Activated T-helper 1 cell treated with anti-CD3 and anti-CD28 coated beads, Interleukin-2, amount 50 U/mL, for 16 hours (primary cell): ENCODE measurements around the gene LMBR1.

ENCODE experiments used
- DNase-seq, 2 donors: peaks; one replicate each; pipeline ENCODE4 v3.0.0-alpha.2; 2020; ENCODE audit warnings: low read depth in 1 of 2, low spot score in 1 of 2

LMBR1 gene

DNA sequence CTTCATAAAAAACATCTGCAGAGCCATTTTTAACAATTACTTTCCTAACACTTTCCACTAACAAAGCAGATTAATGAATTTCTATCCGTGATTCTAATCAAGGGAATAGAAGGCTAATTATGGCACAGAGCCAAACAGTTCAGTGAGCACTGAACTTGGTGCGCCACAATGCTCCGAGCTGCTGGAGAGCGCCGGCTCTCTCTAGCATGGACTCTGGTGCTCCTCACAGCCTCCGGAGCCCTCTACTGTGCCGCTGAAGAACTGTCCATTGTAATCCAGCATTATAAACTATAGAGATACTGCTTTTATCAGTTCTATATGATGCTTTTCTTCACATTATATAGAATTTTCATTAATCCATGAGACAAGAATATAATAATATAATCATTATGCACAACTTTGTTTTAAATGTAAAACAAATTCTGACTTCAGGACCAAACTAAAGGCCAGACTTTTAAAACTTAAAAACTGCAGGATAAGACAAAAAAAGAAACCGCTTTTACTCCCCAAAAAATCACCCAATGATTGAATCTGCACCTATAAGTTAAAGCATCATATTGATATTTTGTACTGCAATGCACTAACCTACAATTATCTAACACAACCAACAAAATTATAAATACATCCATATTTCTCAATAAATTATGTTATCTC, 128.8 kb downstream of the LMBR1 start:
- no peak for DNase-seq

DNA sequence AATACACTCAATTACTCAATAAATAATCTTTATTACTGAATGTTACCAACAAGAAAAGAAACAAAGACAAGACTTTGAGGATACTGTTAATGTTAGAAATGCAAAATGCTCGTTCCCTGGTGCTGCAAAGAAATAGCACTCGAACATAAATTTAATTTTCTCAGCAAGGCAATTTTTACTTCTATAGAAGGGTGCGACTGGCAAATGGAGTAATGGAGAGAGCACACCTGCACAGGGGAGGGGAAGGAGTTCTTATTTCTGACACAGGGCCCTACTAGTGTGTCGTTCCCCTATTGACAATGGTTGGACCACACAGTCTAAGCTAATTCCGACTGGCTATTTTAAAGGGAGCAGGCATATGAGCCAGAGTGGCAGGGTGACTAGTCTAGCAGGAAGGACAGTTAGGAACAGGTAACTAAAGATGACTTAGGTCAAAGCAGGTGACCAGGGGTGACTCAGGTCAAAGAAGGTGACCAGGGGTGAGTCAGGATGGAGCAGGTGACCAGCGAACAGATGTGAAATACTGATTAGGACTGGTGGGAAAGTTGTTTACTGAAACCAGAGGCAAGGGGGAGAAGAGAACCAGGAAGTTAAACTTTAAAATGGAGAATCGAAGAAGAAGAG, 133.3 kb downstream of the LMBR1 start:
- no peak for DNase-seq

DNA sequence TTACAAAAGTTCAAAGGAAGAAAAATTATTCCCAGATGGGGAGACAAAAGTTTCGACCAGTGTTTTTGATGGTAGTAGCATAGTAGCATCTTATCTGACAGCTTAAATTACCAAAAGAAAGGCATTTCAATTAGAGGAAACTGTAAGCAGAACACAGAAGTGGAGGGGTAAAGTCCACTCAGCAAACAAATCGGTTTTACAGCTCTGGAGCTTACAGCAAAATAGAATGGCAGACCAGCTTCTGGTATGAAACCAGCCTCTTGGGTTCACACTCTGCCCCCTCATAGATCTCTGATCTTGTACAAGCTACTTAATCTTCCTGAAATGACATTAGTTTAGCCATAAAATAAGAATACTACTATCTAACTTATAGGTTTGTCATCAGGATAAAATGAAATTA, 133.8 kb downstream of the LMBR1 start:
- no peak for DNase-seq

DNA sequence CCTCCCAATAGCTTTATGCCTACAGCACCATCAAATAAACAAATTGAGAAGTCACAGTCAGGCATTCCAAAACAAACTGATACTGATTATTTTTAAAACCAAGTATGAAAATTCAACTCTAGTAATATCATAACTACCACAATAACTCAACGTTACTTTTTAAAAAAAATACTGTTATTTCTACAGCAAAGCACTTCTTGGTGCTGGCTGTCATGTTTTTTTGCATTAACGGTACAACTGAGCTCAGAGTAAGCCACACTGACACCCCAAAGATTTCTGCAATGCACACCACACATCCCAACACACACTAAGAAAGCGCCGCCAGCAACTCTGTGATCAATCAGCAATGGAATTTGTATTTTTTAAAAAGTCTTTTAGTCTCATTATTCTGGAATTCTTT, 138.8 kb downstream of the LMBR1 start:
- DNase-seq, result no peak

DNA sequence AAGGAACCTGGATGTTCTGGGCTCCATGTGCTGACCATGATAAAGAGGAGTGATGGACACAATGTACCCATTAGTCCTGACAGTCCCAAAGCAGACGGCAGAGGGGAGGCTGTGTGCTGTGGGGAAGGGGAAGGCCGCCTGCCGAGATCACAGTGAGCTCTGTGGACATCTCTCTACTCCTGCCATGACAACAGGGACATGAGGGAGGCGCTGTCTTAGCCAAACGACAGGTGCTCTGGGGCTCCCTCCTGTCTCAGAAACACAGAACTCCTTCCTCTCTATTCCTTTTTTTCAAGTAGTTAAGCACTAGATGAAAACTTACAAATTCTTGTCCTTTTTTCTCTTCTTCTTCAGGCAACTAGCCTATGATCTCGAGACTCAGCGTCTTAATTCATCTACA, 139.4 kb downstream of the LMBR1 start:
- DNase-seq, result no peak

DNA sequence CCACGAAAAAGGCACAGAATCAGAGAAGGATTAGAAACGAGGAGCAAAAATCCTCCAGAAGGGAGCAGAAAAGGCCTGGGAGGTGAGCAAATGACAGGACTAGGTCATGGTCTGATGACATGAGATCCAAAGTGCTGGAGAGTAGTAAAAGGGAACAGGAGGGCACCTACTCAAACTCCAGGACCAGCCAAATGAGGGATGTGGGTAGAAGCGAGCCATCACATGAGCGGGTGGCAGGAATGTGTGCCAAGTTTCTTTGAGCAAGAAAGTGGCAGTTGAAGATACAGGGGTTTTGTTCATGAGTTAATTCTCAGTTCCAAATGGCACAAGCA, 139.8 kb downstream of the LMBR1 start:
- no peak for DNase-seq

DNA sequence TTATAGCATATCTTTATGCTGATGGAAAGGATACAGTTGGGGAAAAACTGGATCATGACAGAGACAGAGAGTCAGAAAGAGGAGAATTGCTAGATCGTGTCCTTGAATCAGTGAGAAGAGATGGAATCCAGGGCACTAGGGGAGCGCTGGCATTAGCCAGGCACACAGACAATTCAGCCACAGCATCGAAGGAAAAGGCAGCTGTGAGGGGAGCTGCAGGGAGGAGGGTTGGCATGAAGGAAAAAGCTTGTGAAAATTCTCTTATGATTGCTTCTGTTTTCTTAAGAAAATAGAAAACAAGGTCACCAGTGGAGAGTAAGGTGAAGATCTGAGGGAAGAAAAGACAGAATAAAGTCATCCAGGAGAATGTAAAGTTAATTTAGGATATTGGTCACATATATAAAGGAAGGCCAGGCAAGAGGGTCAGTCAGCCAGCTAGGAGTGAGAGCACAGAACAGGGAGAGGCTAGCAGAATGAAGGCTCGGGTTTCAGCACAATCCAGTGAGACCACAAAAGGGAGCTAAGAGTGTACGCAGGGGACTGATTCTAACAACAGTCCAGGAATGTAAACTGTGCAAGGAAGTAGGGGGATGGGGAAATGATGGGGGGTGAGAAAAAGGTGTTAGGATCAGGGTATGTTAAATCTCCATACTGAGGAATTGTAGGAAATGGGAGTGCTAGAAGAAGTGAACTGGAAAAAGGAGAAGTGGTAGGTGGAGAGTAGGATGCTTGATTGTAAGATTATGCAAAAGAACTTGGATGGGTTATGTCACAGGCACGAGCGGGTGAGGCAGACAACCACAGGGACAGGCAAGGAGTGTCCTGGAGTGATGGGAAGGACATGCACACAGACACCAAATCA, 140.4 kb downstream of the LMBR1 start:
- no peak for DNase-seq

DNA sequence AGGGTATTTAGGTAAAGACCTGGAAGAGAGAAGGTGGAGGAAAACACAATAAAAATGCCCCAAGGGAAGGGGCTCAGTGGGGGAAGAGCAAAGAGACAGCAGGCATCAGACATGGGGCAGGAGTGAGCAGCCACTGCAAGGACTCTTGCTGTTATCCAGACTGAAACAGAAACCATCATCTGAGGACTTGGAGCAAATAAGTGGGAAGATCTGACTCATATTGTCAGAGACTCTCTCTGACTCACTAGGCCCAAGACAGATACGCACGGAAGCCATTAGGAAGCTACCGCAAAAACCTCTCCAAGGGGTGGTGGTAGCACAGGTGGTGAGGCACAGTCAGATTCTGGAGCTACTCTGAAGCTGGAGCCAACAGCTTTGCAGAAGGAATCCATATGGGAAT, 141.7 kb downstream of the LMBR1 start:
- no peak for DNase-seq

DNA sequence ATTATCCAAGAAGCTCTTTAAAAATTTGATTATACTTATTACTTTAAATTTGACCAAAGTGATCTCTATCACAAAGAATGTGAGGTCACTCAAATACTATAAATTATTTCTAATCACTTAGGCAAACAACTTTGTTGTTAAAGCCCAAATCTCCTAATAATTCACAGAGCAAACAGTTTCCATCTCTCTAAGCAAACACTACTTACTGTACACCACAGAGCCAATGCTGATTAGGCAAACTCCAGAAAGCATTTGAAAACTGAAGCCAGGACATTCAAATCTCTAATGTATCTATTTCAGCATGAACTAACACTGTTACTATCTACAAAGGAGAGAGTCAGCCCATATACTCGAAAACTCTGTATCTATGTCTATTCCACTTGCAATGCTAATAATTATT, 145.3 kb downstream of the LMBR1 start:
- DNase-seq, result no peak

DNA sequence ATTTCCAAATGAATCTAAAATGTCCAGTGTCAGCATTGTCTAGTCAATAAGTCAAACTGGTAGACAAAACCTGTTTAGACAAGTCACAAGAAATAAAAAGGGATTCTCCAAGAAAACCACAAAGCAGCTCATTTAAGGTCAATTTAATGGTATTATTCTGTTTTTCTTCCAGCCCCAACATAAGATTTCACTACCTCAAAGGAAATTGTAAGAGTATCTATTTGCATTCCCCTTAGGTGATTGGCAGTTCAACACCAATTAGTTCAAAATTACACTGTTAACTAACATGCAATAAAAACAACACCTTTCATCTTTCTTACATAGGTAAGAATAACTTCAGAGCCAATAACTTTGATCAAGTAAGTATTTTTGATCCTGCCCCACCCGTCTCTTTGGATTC, 146.1 kb downstream of the LMBR1 start:
- DNase-seq, result no peak

DNA sequence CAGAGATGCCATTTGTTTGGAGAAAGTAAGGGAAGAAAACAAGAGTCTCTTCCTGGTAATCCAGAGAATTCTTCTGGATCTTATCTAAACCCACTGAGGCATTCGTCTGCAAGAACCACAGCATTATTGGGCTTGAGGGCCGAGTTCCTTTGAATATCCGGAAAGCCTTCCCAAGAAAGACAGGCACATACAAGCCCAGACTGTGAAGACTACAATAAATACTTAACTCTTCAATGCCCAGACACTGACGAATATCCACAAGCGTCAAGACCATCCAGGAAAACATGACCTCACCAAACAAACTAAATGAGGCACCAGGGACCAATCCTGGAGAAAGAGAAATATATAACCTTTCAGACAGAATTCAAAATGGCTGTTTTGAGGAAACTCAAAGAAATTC, 153.4 kb downstream of the LMBR1 start:
- DNase-seq, result no peak

DNA sequence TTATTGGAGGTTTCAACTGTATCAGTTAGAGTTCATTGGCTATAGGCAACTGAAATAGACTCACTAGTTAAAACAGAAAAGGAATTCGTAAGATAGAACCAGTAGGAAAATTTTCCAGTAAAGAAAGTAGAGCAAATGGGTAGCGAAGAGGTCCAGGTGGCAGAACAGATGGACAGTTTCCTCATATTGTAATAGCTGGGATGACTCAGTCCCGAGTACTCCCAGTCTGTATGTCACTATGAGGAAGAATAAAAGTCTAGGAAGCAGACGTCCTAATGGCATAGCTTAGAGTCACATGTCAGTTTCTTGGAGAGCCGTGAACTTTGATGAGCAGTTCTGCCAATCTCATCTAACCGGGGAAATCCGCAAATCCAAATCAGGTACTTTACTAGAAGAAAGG, 157.1 kb downstream of the LMBR1 start:
- DNase-seq, result no peak

DNA sequence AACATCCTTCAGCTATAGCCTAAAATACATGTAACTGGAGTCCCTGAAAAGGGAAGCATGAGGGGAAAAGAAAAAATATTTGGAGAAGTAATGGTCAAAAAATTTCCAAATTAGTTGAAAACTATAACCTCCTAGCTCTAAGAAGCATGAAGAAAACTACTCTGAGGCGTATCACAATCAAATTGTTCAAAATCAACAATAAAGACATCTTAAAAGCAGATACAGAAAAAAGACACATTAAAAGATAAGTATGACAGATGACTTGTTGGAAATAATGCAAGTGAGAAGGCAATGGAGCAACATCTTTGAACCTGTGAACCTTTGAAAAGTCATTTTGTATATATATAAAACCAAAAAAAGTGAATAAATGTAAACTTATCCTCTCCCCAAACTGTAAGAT, 159.3 kb downstream of the LMBR1 start:
- DNase-seq, result no peak

DNA sequence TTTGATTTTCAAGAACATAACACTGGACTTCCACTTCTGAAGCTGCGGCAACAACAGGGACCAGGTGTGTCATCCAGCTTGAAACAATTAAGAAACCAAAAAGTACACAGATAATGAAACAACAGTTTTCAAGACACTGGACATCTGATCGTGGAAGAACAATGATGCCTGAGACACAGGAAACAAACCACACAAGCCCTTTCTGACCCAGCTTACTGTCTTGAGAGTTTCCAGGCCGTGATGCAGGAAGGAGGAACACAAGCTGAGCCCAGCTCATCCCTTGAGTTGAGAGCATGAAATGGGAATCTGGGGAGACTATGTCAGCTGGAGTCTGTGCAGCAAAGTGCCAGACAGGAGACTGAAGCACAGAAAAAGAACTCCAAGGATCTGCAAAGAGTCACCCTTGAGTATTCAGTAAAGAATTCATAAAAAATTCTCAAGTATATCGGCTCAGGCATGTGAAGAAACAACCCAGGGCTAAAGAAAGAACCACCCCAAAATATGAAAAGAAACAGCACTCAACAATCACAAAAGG, 160.8 kb downstream of the LMBR1 start:
- DNase-seq, result no peak

DNA sequence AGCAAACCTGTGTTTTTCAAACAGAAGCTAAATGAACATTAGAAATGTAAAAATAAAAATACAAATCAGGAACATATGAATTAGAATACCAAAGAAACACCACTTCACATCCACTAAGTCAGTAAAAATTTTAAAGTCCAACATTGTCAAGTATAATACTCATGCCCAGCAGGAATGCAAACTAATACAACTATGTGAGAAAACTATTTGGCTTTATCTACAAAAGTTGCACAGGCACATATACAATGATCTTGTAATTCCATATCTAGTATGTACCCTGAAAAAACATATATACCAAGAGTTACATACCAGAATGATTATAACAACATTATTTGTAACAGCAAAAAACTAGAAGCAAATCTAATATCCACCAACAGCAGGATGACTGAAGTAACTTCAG, 161.3 kb downstream of the LMBR1 start:
- DNase-seq, result no peak

DNA sequence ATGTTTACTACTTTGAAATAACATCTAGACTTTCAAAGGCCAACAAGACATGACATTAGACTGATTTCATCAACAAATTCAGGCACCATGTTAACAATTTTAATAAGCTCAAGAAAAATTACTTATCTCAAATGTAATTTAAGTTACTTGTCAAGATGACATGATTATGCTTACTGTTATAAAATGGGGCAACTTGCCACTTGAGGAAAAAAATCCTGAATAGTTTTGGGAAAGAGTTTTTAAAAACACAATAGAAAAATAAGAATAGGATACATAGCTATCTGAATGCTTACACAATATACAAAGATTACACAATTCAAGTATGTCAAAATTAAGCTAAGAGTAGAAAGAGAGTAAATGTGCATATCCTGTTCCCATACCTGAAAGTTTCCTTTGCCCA, 167.0 kb downstream of the LMBR1 start:
- no peak for DNase-seq

DNA sequence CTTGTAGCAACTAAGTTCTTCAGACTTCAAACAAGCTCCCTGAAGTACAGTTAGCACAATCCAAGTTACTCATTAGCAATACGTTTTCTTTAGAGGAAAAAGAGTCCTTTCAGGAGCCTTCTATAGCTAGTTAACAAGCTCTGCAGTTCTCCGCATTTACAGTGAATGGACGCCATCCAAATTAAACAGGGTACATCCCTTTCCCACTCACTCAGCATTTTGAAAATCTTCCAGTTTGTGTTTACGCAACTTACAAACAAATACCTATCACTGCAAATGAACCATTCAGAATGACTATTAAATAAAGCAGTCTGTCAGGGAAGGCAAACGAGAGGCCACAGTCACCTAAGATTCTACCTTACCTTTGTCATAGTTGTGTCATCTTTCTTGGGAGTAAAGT, 167.9 kb downstream of the LMBR1 start:
- no peak for DNase-seq

DNA sequence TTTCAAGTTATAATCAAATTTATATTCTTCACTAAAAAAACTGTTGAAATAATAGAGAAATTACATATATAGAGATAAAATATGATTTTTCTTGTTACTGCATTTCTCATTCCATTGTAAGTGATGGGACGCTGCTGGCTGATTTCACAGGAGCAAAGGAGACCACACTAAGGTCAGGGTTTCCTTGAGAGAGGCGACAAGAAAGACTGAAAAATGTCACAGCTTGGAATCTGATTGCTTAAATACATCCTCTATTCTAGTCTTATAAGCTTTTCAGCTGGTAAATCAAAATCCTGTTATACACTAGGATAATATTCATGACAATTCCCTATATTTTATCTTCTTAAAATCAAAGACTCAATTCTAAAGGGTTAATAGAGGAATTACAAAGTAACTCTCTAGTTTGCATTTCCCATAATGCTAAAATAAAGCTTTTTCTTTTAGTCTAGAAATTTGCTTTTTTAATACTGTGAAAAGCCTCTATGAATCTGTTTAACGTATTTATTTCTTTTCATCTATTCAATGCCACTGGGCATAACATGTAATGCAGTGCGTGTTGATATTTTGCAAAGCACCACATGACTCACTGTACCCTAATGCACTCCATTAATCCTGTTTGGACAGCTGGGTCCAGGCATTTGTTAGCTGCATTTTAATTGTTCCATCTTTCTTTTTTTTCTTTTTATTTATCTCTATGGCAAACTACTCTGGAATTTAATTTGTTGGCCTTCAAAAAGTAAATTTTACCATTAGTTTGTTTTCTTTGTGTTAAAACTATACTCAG, 170.7 kb downstream of the LMBR1 start:
- no peak for DNase-seq

DNA sequence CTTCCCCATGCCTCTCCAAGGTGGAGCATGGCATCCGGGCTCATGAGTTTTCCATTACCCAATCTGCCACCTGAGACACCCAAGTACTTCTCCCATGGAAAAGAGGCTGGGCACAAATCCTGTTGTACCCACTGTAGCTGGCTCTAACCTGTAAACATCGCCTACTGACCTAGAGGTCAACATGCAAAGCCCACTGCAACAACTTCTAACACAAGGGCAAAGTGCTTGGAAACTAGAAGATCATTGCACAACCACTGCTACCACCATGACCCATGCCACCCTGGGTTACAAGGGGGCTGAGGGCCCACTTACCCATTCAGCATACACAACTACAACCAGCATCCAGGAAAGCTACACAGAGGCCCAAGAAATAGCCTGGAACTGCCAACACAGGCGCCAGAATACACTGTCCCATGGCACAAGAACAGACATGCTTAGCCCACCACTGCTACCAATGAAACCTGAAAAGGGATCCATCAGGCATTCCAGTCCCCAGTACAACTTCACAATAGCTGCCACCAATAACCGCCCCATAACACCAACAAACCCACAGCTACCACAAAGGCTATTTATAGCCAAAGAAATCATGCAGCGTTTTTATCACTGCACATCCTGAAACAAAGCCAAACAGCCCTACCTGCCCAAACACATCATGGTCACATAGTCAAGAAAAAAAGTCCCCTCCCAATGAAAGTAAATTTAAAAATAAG, 189.1 kb downstream of the LMBR1 start:
- DNase-seq, result no peak

DNA sequence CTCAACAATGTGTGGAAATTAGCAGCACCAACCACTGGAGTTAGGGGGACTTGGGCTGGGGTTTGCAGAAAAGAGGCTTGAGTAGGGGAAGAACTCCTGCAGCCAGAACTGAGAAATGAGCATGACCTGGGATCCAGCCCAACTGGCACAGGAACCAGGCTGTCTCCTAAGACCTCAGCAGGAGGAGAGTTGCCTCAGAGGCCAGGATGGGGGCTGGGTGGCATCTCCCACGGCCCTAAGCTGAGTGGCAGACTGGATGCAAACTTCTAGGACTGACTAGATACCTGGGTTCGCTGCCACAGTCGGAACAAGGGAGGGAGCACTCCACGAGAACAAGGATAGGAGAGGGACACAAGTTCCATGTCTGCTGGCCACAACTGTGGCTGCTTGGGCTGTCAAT, 189.8 kb downstream of the LMBR1 start:
- no peak for DNase-seq

DNA sequence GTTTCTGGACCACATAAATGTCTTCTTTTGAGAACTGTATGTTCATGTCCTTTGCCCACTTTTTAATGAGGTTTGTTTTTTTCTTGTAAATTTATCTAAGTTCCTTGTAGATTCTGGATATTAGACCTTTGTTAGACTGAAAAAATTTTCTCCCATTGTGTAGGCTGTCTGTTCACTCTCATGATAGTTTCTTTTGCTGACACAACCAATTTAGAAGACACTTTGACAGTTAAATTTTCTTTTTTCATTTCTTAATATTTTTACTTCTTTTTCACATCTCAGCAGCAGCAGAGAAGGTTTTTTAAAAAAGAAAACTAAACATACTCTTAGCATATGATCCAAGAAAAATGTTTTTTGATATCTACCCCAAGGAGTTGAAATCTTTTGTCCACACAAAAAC, 190.6 kb downstream of the LMBR1 start:
- DNase-seq, result no peak
